ENCODE data around the gene UPK3A.
"Not testable (repeated sequence)": the region's sequence is repeated elsewhere in the genome, so short reads cannot be mapped to it uniquely, and the experiment has no call there.

- TF ChIP-seq CTCF, POLR2A (IDR thresholded peaks at IDR 0.05): not testable (repeated sequence)
Observed at GRCh38 chr22:45328261-45328660, 43.5 kb downstream of the UPK3A start.
